ENCODE measurements around the gene RASD1.

DNA sequence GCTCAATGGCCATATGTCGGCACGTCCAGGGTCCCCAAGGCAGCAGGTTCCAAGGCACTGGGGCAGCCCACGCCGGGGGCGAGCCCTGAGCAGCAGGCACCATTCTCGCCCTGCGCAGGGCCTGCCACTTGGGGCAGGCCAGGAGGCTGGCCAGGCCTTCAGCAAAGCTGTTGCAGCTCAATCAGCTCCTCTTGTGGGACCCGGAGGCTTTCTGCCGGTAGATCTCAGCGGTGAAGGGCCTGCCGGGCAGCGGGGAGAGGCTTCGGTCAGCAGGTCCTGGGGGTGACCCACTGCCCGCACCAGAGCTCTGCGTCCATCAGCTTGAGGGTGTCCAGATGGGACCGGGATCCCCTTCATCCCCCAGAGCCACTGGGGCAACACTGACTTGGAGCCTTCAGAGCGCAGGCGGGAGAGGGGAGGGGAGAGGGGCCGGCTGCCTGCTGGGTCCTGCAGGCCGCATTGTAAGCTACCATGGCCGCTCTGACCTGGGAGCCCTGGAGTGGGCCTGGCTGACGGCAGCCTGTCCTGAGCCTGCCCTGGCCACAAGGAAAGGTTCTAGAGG, 9.5 kb upstream of the RASD1 start:
- no peak for TF ChIP-seq CTCF (IDR thresholded peaks at IDR 0.05)
- no peak for TF ChIP-seq POLR2A (IDR thresholded peaks at IDR 0.05)
